Left ventricle myocardium inferior (tissue), 1 donor: Measurements from ENCODE around the gene LRBA. TPM values are rescaled to one million over a fixed set of nuclear protein-coding genes. Genes with fewer than 3 reads are reported as not detected.

Experiments used
- DNase-seq: peaks from one replicate; pipeline ENCODE4 v3.0.0-alpha.2; 2020
- H3K27ac ChIP-seq: fragments of 200-600 bp; replicated peaks from 2 replicates; pipeline ENCODE4 v1.8.0; 2021
- H3K27me3 ChIP-seq: fragments of 200-600 bp; 2 replicates; pipeline ENCODE4 v1.8.0; 2021; ENCODE audit warnings: low read depth
- H3K36me3 ChIP-seq: fragments of 200-600 bp; 2 replicates; pipeline ENCODE4 v1.8.0; 2021
- H3K4me1 ChIP-seq: fragments of 200-600 bp; 2 replicates; pipeline ENCODE4 v1.8.0; 2021
- H3K4me3 ChIP-seq: fragments of 200-600 bp; 2 replicates; pipeline ENCODE4 v1.8.0; 2021; ENCODE audit warnings: mild to moderate bottlenecking, moderate library complexity
- H3K9me3 ChIP-seq: fragments of 200-600 bp; replicated peaks from 2 replicates; pipeline ENCODE4 v1.8.0; 2021
- CTCF ChIP-seq: fragments of 200-600 bp; IDR thresholded peaks from 2 replicates; pipeline ENCODE4 v1.8.0; 2021; ENCODE audit warnings: antibody characterized with exemption, mild to moderate bottlenecking, borderline replicate concordance
- intact Hi-C: fragments of 100-400 bp; cut with micrococcal nuclease; formaldehyde crosslinking; loops from one replicate; pipeline ENCODE4 v1.11.0; 2022
- total RNA-seq: library from RNA; stranded (reverse); fragmentation: NEBNext Ultra II Directional; extraction: Animal tissue kit (Norgen Biotek cat#: 25700); gene quantifications from one replicate; pipeline ENCODE4 v1.2.1, GENCODE V29; 2021
- donor health status: DM: no; HTN: yes; CAD: no; lungs with severe emphysema.

LRBA gene
- total RNA-seq, 1 donor from 2014 or later: 19.1 TPM

- no peak overlapping the region for H3K27ac ChIP-seq
- TF ChIP-seq CTCF: no peak
- H3K4me1 ChIP-seq: peaks cover 25% of the 10 kb centered on the region
- no peak overlapping the region for H3K4me3 ChIP-seq
- intact Hi-C loops: no loop called here
- no peak for DNase-seq
- no peaks in the 10 kb centered on the region for H3K36me3 ChIP-seq
- no peaks in the 10 kb centered on the region for H3K9me3 ChIP-seq
- no peaks in the 10 kb centered on the region for H3K27me3 ChIP-seq
Measured at GRCh38 chr4:150332961-150333360, 682.1 kb downstream of the LRBA start.

GRCh38 chr4:150332086-150332485 is 683.0 kb downstream of the LRBA start:
- intact Hi-C loops: no loop called here
- DNase-seq: no peak
- no peak for TF ChIP-seq CTCF
- Histone ChIP-seq H3K9me3 (no peaks in the 10 kb centered on the region), H3K27me3 (no peaks in the 10 kb centered on the region), H3K4me1 (peaks cover 19% of the 10 kb centered on the region), H3K36me3 (no peaks in the 10 kb centered on the region), H3K4me3 (no peak overlapping the region), H3K27ac (no peak overlapping the region)

- Histone ChIP-seq H3K9me3 (no peaks in the 10 kb centered on the region), H3K4me3 (no peak overlapping the region), H3K36me3 (no peaks in the 10 kb centered on the region), H3K4me1 (peaks cover 13% of the 10 kb centered on the region), H3K27ac (no peak overlapping the region), H3K27me3 (no peaks in the 10 kb centered on the region)
- intact Hi-C loops: no loop called here
- TF ChIP-seq CTCF: no peak
- DNase-seq: no peak
Measured at GRCh38 chr4:150329373-150329772, 685.7 kb downstream of the LRBA start.

- Histone ChIP-seq H3K27ac (no peak overlapping the region), H3K27me3 (no peaks in the 10 kb centered on the region), H3K9me3 (no peaks in the 10 kb centered on the region), H3K4me1 (peaks cover 8% of the 10 kb centered on the region), H3K36me3 (no peaks in the 10 kb centered on the region), H3K4me3 (no peak overlapping the region)
- intact Hi-C loops: no loop called here
- no peak for TF ChIP-seq CTCF
- no peak for DNase-seq
Measured at GRCh38 chr4:150328496-150328895, 686.6 kb downstream of the LRBA start.

- Histone ChIP-seq H3K9me3 (no peaks in the 10 kb centered on the region), H3K4me3 (no peak overlapping the region), H3K36me3 (no peaks in the 10 kb centered on the region), H3K27ac (no peak overlapping the region), H3K4me1 (no peaks in the 10 kb centered on the region), H3K27me3 (no peaks in the 10 kb centered on the region)
- no peak for DNase-seq
- intact Hi-C loops: no loop called here
- TF ChIP-seq CTCF: no peak
Measured at GRCh38 chr4:150327262-150327780, 687.8 kb downstream of the LRBA start.
